ENCODE measurements around the gene SUCLA2. TPM values are rescaled to one million over a fixed set of nuclear protein-coding genes. Genes with fewer than 3 reads are reported as not detected.
A peak's percentile ranks its signal among the peaks of the same experiment; 100 is the strongest.
"Not testable (repeated sequence)": the region's sequence is repeated elsewhere in the genome, so short reads cannot be mapped to it uniquely, and the experiment has no call there.

SUCLA2 gene
- total RNA-seq, 1 experiment from 2014 or later: 45.4 TPM

- no peak for DNase-seq (ENCODE audit: low read depth)
Measured at GRCh38 chr13:47991859-47992258, 9.2 kb downstream of the SUCLA2 start.

DNA sequence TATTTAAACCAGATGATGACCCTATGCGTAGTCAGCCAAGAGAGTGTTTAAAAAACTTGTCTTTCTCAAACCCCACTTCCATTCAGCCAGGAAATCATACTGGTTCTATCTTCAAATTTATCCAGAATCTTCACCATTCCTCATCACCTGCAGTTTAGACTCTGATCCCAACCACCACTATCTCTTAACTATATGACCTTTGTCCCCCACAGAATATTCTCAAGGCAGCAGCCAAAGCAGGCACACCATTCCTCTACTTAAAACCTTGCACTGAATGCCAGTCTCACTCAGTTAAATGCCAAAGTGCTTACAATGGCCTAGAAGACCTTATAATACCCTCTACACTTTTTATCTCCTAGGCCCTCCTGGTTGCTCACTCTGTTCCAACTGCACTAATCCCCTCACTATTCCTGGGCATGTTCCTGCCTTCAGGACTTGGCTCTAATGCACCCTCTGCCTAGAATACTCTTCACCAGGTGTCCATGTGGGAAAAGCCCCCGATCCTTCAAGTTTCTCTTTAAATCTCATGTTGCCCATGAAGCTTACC, 10.1 kb downstream of the SUCLA2 start:
- DNase-seq (ENCODE audit: low read depth): no peak

GRCh38 chr13:47990427-47990826, 10.6 kb downstream of the SUCLA2 start:
- no peak for DNase-seq (ENCODE audit: low read depth)

- no peak for DNase-seq (ENCODE audit: low read depth)
Measured at GRCh38 chr13:47983070-47983469, 18.0 kb downstream of the SUCLA2 start.

DNA sequence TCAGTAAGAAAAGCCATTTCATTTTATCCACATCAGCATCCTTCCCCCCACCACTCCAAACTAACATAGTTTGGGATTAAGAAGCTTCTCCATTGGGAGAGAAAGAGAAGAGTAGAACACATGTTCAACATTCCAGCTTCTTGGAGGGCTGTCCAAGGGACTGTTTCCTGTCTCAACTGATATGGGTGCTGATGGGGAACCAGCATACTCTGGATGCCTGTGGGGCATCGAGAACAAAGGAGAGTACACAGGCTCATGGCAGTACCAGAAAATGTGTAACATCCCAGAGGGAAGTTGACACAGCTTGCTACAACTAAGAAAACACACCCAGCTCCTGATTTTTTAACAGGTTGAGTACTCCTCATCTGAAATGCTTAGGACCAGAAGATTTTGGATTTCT, 24.7 kb downstream of the SUCLA2 start:
- DNase-seq (ENCODE audit: low read depth): no peak

- DNase-seq (ENCODE audit: low read depth): no peak
Measured at GRCh38 chr13:47964863-47965262, 36.2 kb downstream of the SUCLA2 start.

DNA sequence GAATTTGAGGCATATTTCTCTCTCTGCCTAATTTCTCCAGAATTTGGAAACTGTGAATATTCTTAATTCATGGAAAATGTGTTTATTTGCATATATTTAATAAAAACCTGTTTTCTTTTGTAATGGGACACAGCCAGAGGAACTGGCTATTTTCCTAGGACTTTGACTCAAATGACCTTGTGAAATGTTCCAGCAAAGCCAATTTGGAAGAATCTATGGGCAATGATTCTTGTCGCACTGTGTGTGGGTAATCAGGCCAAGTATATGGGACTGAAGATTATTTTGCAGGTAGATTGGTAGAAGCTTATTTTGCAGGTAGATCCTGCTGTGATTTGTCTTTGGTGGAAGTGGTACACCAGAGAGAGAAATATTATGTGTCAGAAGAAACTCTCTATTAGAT, 38.8 kb downstream of the SUCLA2 start:
- DNase-seq (ENCODE audit: low read depth): no peak

- peak; percentile 3 for DNase-seq (ENCODE audit: low read depth)
Measured at GRCh38 chr13:47959468-47960247, 41.4 kb downstream of the SUCLA2 start.

DNA sequence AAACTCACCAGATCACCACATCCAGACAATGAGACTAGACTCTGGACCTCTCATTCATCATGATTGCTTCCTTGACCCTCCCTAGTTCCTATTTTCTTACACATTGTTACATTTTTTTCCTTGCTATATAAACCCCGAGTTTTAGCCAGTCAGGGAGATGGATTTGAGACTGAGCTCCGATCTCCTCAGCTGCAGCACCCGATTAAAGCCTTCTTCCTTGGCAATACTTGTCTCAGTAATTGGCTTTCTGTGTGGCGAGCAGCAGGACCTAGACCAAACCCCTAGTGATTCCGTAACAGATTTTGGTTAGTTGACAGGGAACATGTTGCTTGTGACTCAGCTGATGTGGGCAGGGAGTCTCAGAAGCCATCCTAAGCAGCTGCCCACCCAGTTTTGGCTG, 44.0 kb downstream of the SUCLA2 start:
- DNase-seq (ENCODE audit: low read depth): no peak

DNA sequence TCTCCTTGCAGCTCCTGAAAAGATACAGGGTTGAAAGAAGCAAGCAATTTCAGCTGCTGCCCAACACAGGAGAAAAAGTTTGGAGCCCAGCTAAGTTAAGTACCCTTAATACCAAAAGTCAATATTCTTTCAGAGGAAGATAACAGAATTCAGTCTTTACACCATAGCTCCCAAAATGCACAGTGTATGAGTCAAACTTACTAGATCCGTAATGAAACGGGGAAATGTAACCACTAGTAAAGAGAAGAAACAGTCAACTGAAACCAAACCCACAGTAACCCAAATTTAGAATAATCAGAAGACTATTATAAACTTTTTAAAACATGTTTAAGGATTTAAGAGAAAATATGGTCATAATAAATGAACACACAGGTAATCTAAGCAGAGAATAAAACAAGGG, 45.2 kb downstream of the SUCLA2 start:
- DNase-seq (ENCODE audit: low read depth): no peak

DNA sequence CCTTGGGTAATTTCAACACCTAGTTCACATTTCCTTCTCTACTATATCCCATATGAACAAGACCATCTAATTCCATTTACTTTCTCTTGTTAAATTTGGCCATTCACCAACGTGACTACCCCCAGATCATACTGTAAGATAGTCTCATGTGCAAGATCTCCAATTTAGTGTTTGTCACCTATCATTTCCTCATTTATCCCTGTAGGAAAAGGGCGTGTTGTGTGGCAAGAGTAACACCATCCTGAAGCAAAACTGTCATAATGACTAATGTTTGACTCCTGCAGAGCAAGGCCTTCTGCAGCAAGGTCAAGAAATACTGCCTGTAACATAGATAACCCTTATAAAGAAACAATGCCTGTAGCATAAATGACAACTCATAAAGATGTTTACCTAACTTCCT, 51.3 kb downstream of the SUCLA2 start:
- DNase-seq (ENCODE audit: low read depth): no peak

DNA sequence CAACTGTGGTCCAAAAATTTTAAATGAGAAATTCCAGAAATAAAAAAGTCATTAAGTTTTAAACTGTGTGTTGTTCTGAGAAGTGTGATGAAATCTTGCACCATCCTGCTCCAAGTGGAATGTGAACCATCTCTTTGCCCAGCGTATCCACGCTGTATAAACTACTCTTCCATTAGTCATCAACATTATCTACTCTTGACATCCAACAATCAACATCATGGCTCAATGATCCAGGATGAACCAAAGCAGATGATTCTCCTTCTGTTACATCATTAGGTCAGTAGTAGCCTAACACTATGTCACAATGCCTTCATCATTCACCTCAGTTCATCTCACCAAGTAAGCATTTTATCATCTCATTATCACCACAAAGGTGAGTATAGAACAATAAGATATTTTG, 55.3 kb downstream of the SUCLA2 start:
- DNase-seq (ENCODE audit: low read depth): no peak

DNA sequence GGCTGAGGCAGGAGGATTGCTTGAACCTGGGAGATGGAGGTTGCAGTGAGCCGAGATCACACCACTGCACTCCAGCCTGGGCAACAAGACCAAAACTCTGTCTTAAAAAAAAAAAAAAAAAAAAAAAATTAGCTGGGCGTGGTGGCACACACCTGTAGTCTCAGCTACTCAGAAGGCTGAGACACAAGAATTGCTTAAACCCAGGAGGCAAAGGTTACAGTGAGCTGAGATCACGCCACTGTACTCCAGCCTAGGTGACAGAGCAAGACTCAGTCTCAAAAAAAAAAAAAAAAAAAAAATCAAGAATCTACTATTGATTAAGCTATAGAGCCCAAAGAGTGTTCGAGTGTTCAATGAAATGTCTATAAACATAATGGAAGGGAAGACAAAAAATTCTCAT, 55.9 kb downstream of the SUCLA2 start:
- not testable (repeated sequence) for DNase-seq (ENCODE audit: low read depth)

DNA sequence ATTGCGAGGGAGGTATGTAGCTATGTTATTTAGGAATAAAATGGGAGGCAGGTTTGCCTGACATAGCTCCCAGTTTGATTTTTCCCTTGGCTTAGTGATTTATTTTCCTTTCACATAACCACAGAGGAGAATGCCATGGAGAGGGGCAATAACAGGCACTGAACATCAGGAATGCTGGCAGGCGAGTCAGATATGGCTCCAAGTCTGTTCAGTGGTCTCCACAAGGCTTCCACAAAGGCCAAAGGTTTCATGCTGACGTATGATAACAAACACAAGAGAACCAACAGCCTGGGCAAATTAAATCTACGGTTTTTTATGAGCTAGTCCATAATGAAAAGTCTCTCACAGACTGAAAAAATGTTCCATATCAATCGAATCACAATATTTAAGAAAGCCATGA, 66.7 kb downstream of the SUCLA2 start:
- DNase-seq (ENCODE audit: low read depth): peak; percentile 43

- DNase-seq (ENCODE audit: low read depth): peak; percentile 53
Measured at GRCh38 chr13:47932950-47933923, 67.8 kb downstream of the SUCLA2 start.

DNA sequence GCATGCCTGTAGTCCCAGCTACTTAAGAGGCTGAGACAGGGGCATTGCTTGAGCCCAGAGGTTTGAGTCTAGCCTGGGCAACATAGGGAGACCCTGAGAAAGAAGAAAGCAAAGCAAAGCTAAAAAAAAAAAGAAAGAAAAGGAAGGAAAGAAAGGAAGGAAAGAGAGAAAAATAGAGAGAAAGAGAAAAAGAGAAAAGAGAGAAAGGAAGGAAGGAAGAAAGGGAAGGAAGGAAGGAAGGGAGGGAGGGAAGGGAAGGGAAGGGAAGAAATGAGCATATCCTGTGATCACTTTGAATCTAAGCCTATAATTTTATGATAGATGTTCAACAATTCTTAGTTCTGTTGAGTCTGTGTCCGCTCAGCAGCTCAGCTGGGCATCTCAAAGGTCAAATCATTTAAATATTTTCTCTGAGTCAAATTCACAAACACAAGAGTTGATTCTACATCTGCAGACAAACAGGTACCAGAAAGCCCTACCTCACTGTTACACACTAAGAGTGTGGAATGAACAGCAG, 70.4 kb downstream of the SUCLA2 start:
- DNase-seq (ENCODE audit: low read depth): no peak

DNA sequence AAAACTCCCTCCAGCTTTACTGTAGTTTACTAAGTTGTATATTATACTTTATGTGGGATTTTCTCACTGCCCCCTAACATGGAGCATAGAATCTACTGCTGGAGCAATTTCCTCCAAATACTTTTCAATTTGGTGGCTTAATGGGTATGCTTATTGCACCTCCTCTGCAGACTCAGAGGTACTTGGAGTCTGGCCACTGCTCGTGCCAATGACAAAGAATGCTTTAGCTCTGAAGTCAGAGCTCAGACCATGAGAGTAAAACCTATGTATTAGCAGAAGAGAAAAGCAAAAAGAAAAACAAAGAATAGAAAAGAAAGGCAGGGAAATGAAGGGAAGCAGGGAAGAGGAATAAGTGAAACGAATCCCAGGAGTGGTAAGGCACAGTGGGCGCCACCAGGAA, 71.9 kb downstream of the SUCLA2 start:
- peak; percentile 18 for DNase-seq (ENCODE audit: low read depth)

- no peak for DNase-seq (ENCODE audit: low read depth)
Measured at GRCh38 chr13:47917022-47917574, 84.0 kb downstream of the SUCLA2 start.

- peak; percentile 20 for DNase-seq (ENCODE audit: low read depth)
Measured at GRCh38 chr13:47908197-47908902, 92.7 kb downstream of the SUCLA2 start.

GRCh38 chr13:47904891-47905290, 96.2 kb downstream of the SUCLA2 start:
- no peak for DNase-seq (ENCODE audit: low read depth)

DNA sequence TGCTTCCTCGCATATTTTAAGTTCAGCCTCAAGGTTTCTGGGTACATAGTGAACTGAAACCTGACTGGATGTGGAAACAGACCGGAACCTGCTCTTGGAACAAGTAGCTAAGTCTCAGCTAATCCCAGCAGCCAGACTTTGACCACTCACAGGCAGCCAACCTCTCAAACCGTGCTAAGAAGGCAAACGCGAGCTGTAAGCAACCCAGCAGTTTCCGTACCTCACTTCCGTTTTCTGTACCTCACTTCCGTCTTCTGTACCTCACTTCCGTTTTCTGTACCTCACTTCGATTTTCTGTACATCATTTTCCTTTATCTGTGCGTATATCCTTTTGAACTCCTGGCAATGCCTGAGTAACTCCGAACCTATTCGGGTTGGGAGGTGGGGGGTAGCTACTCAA, 96.8 kb downstream of the SUCLA2 start:
- peak; percentile 88 for DNase-seq (ENCODE audit: low read depth)

All from M059J (cell line).